ENCODE results near the gene VTI1B. TPM values are rescaled to one million over a fixed set of nuclear protein-coding genes. Genes with fewer than 3 reads are reported as not detected.
"Not testable (repeated sequence)": the region's sequence is repeated elsewhere in the genome, so short reads cannot be mapped to it uniquely, and the experiment has no call there.

The VTI1B gene
- polyA plus RNA-seq, 1 donor (not counting 4 experiments of a cell fraction or from before 2014, with no cell fraction given) = 94.4 TPM

DNA sequence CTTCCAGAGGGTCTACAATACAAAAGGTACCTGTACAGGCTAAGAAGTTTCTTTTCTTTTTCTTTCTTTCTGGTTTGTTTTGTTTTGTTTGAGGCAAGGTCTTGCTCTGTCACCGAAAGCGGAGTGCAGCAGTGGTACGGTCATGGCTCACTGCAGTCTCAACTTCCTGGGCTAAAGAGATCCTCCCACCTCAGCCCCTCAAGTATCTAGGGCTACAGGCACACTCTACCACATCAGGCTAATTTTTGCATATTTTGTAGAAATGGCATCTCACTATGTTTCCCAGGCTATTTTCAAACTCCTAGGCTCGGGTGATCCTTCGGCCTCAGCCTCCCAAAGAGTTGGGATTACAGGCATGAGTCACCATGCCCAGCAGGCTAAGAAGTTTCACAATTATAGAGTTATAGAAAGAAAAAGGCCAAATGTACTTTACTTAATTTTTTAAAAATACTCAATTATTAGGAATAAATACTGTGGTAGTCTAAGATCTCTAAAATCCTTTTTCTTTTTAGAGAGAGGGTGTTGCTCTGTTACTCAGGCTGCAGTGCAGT is 71.4 kb downstream of the VTI1B start:
- no peaks in the 10 kb centered on the region for H4K20me1 ChIP-seq (ENCODE audit: control insufficient read depth, extremely low read depth, insufficient read depth, low read length)
- no peaks in the 10 kb centered on the region for H3K36me3 ChIP-seq (ENCODE audit: control insufficient read depth in 2 of 2, extremely low read depth in 1 of 2, insufficient read depth in 2 of 2, low read length in 2 of 2)
- FAIRE-seq (no peak), DNase-seq (ENCODE audit: low read depth, low spot score) (no peak)
- H3K27ac ChIP-seq (ENCODE audit: control insufficient read depth, insufficient read depth, low read length) = no peak overlapping the region
- H3K79me2 ChIP-seq (ENCODE audit: control insufficient read depth, insufficient read depth, low read length) = peaks cover 12% of the 10 kb centered on the region
- H3K9me3 ChIP-seq (ENCODE audit: control insufficient read depth, low read depth, low read length) = no peaks in the 10 kb centered on the region
- peaks cover 13% of the 10 kb centered on the region for H3K4me1 ChIP-seq (ENCODE audit: control insufficient read depth, extremely low read depth, insufficient read depth, low read length)
- H3K4me3 ChIP-seq (ENCODE audit: control insufficient read depth in 2 of 3, extremely low read depth in 1 of 3, insufficient read depth in 2 of 3, low read depth in 1 of 3, low read length in 3 of 3) = no peak overlapping the region
- no peak overlapping the region for H3K9ac ChIP-seq (ENCODE audit: control insufficient read depth, extremely low read depth, insufficient read depth, low read length)
- no peaks in the 10 kb centered on the region for H3K27me3 ChIP-seq (ENCODE audit: control insufficient read depth, extremely low read depth, insufficient read depth, low read length)
- dilution Hi-C loops (cut with MboI; ENCODE audit: extremely low pct_ligation_motif_present, low sequenced_read_pairs) = no loop called here
- H3K9me1 ChIP-seq (ENCODE audit: control insufficient read depth, extremely low read depth, insufficient read depth, low read length) = no peaks in the 10 kb centered on the region
- TF ChIP-seq EZH2 (IDR thresholded peaks at IDR 0.05; ENCODE audit: low read length) (no peak), CTCF (optimal IDR thresholded peaks at IDR 0.05 in 1 of 3, IDR thresholded peaks at IDR 0.05 in 1 of 3, conservative IDR thresholded peaks at IDR 0.05 in 1 of 3; ENCODE audit: extremely low read depth in 1 of 3, insufficient read depth in 2 of 3, low read length in 3 of 3) (no peak)
- H3K4me2 ChIP-seq (ENCODE audit: control insufficient read depth, extremely low read depth, insufficient read depth, low read depth, low read length) = no peak overlapping the region
- no peak overlapping the region for H2AFZ ChIP-seq (ENCODE audit: control insufficient read depth, low read length)

- Histone ChIP-seq H2AFZ (ENCODE audit: control insufficient read depth, low read length) (no peak overlapping the region), H3K4me2 (ENCODE audit: control insufficient read depth, extremely low read depth, insufficient read depth, low read depth, low read length) (no peak overlapping the region), H3K4me1 (ENCODE audit: control insufficient read depth, extremely low read depth, insufficient read depth, low read length) (peaks cover 13% of the 10 kb centered on the region), H3K27ac (ENCODE audit: control insufficient read depth, insufficient read depth, low read length) (no peak overlapping the region), H3K79me2 (ENCODE audit: control insufficient read depth, insufficient read depth, low read length) (peaks cover 13% of the 10 kb centered on the region), H3K4me3 (ENCODE audit: control insufficient read depth in 2 of 3, extremely low read depth in 1 of 3, insufficient read depth in 2 of 3, low read depth in 1 of 3, low read length in 3 of 3) (no peak overlapping the region), H3K36me3 (ENCODE audit: control insufficient read depth in 2 of 2, extremely low read depth in 1 of 2, insufficient read depth in 2 of 2, low read length in 2 of 2) (no peaks in the 10 kb centered on the region), H4K20me1 (ENCODE audit: control insufficient read depth, extremely low read depth, insufficient read depth, low read length) (no peaks in the 10 kb centered on the region), H3K9me3 (ENCODE audit: control insufficient read depth, low read depth, low read length) (no peaks in the 10 kb centered on the region), H3K27me3 (ENCODE audit: control insufficient read depth, extremely low read depth, insufficient read depth, low read length) (no peaks in the 10 kb centered on the region), H3K9me1 (ENCODE audit: control insufficient read depth, extremely low read depth, insufficient read depth, low read length) (no peaks in the 10 kb centered on the region), H3K9ac (ENCODE audit: control insufficient read depth, extremely low read depth, insufficient read depth, low read length) (no peak overlapping the region)
- dilution Hi-C loops (cut with MboI; ENCODE audit: extremely low pct_ligation_motif_present, low sequenced_read_pairs) = no loop called here
- DNase-seq (ENCODE audit: low read depth, low spot score) (no peak), FAIRE-seq (no peak)
- TF ChIP-seq EZH2 (IDR thresholded peaks at IDR 0.05; ENCODE audit: low read length) (no peak), CTCF (optimal IDR thresholded peaks at IDR 0.05 in 1 of 3, IDR thresholded peaks at IDR 0.05 in 1 of 3, conservative IDR thresholded peaks at IDR 0.05 in 1 of 3; ENCODE audit: extremely low read depth in 1 of 3, insufficient read depth in 2 of 3, low read length in 3 of 3) (no peak)
These were observed 72.4 kb downstream of the VTI1B start for GRCh38 chr14:67602076-67602475.

GRCh38 chr14:67600562-67600974 is 73.9 kb downstream of the VTI1B start:
- DNase-seq (ENCODE audit: low read depth, low spot score); H4K20me1 ChIP-seq (ENCODE audit: control insufficient read depth, extremely low read depth, insufficient read depth, low read length); dilution Hi-C loops (cut with MboI; ENCODE audit: extremely low pct_ligation_motif_present, low sequenced_read_pairs); H3K27me3 ChIP-seq (ENCODE audit: control insufficient read depth, extremely low read depth, insufficient read depth, low read length); H3K9me1 ChIP-seq (ENCODE audit: control insufficient read depth, extremely low read depth, insufficient read depth, low read length); H3K9me3 ChIP-seq (ENCODE audit: control insufficient read depth, low read depth, low read length); FAIRE-seq; H3K36me3 ChIP-seq (ENCODE audit: control insufficient read depth in 2 of 2, extremely low read depth in 1 of 2, insufficient read depth in 2 of 2, low read length in 2 of 2): not testable (repeated sequence)
- Histone ChIP-seq H2AFZ (ENCODE audit: control insufficient read depth, low read length) (peak overlapping the region; percentile 92), H3K4me2 (ENCODE audit: control insufficient read depth, extremely low read depth, insufficient read depth, low read depth, low read length) (peak overlapping the region; percentile 80), H3K4me1 (ENCODE audit: control insufficient read depth, extremely low read depth, insufficient read depth, low read length) (peaks cover 13% of the 10 kb centered on the region), H3K4me3 (ENCODE audit: control insufficient read depth in 2 of 3, extremely low read depth in 1 of 3, insufficient read depth in 2 of 3, low read depth in 1 of 3, low read length in 3 of 3) (peak overlapping the region; percentile 65 to 98 (median 85)), H3K9ac (ENCODE audit: control insufficient read depth, extremely low read depth, insufficient read depth, low read length) (peak overlapping the region; percentile 82), H3K79me2 (ENCODE audit: control insufficient read depth, insufficient read depth, low read length) (peaks cover 13% of the 10 kb centered on the region), H3K27ac (ENCODE audit: control insufficient read depth, insufficient read depth, low read length) (peak overlapping the region; percentile 56)

Data from keratinocyte (primary cell).